ENCODE results near the gene URB2. TPM values are rescaled to one million over a fixed set of nuclear protein-coding genes. Genes with fewer than 3 reads are reported as not detected.

The URB2 gene
- total and polyA plus RNA-seq, 2 experiments from 2014 or later, result 7.6 to 44.3 TPM

- no peaks in the 10 kb centered on the region for H3K9me2 ChIP-seq (ENCODE audit: insufficient read depth)
- peaks cover 50% of the 10 kb centered on the region for H4K20me1 ChIP-seq (replicated peaks; ENCODE audit: insufficient read depth)
- peak overlapping the region; percentile 96 for H3K4me3 ChIP-seq
- peak overlapping the region; percentile 83; the same call in 1 of the 2 replicates for H2AFZ ChIP-seq
- H3K27ac Mint-ChIP-seq, result no peak overlapping the region
- H3K27me3 Mint-ChIP-seq (ENCODE audit: insufficient read depth, low read depth, poor library complexity), result peaks cover 14% of the 10 kb centered on the region
- H3K9me3 Mint-ChIP-seq, result no peaks in the 10 kb centered on the region
- peaks cover 30% of the 10 kb centered on the region for H3K4me1 Mint-ChIP-seq
- H3K4me1 ChIP-seq (ENCODE audit: insufficient read depth), result peaks cover 20% of the 10 kb centered on the region
- ATAC-seq, result no peak
- peak overlapping the region; percentile 92 for H3K4me3 Mint-ChIP-seq
- peak overlapping the region; percentile 95 for H3K4me2 ChIP-seq
- DNase-seq (ENCODE audit: low spot score), result peak; percentile 25
- no peak overlapping the region for H3K27ac ChIP-seq (ENCODE audit: low read depth)
- H3F3A ChIP-seq (replicated peaks; ENCODE audit: low read depth), result 0 out of 2 replicates have a peak, but pooled peaks cover 8% of the 10 kb centered on the region
- peaks cover 91% of the 10 kb centered on the region for H3K79me2 ChIP-seq (replicated peaks; ENCODE audit: insufficient read depth)
- H3K27me3 ChIP-seq (ENCODE audit: insufficient read depth), result no peaks in the 10 kb centered on the region
- peaks cover 21% of the 10 kb centered on the region for H3K36me3 Mint-ChIP-seq (ENCODE audit: low read depth)
- TF ChIP-seq EZH2 (IDR thresholded peaks at IDR 0.05; ENCODE audit: low read depth, unreplicated experiment), result no peak
- TF ChIP-seq ZNF462 (CRISPR knock-in tag; IDR thresholded peaks at IDR 0.05), result no peak
- no peak for TF ChIP-seq NANOG (IDR thresholded peaks at IDR 0.05; ENCODE audit: borderline replicate concordance)
- no peak for TF ChIP-seq CREB1 (CRISPR knock-in tag; IDR thresholded peaks at IDR 0.05; ENCODE audit: low read depth)
- no peak for TF ChIP-seq POLR2AphosphoS5 (IDR thresholded peaks at IDR 0.05; ENCODE audit: low read depth)
- TF ChIP-seq REST (IDR thresholded peaks at IDR 0.05; ENCODE audit: unreplicated experiment), result no peak
- TF ChIP-seq EZH2phosphoT487 (IDR thresholded peaks at IDR 0.05; ENCODE audit: unreplicated experiment), result no peak
- TF ChIP-seq ZNF114 (CRISPR knock-in tag; IDR thresholded peaks at IDR 0.05), result no peak
- no peak for TF ChIP-seq JUNB (IDR thresholded peaks at IDR 0.05; ENCODE audit: unreplicated experiment)
- TF ChIP-seq, protein P1, sequence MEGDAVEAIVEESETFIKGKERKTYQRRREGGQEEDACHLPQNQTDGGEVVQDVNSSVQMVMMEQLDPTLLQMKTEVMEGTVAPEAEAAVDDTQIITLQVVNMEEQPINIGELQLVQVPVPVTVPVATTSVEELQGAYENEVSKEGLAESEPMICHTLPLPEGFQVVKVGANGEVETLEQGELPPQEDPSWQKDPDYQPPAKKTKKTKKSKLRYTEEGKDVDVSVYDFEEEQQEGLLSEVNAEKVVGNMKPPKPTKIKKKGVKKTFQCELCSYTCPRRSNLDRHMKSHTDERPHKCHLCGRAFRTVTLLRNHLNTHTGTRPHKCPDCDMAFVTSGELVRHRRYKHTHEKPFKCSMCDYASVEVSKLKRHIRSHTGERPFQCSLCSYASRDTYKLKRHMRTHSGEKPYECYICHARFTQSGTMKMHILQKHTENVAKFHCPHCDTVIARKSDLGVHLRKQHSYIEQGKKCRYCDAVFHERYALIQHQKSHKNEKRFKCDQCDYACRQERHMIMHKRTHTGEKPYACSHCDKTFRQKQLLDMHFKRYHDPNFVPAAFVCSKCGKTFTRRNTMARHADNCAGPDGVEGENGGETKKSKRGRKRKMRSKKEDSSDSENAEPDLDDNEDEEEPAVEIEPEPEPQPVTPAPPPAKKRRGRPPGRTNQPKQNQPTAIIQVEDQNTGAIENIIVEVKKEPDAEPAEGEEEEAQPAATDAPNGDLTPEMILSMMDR (conservative IDR thresholded peaks at IDR 0.05; ENCODE audit: low read depth in 2 of 2), result no peak
- no peak for TF ChIP-seq ZNF331 (CRISPR knock-in tag; IDR thresholded peaks at IDR 0.05; ENCODE audit: low read depth)
- TF ChIP-seq, protein P2, sequence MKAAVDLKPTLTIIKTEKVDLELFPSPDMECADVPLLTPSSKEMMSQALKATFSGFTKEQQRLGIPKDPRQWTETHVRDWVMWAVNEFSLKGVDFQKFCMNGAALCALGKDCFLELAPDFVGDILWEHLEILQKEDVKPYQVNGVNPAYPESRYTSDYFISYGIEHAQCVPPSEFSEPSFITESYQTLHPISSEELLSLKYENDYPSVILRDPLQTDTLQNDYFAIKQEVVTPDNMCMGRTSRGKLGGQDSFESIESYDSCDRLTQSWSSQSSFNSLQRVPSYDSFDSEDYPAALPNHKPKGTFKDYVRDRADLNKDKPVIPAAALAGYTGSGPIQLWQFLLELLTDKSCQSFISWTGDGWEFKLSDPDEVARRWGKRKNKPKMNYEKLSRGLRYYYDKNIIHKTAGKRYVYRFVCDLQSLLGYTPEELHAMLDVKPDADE (IDR thresholded peaks at IDR 0.05), result no peak
- no peak for TF ChIP-seq STAT1 (IDR thresholded peaks at IDR 0.05; ENCODE audit: unreplicated experiment)
- peaks cover 4% of the 10 kb centered on the region; the same call in 1 of the 2 replicates for H3K36me3 ChIP-seq (ENCODE audit: insufficient read depth)
Observed at GRCh38 chr1:229624521-229625070, 1.5 kb upstream of the URB2 start.
